HG02884 (cell line): ENCODE results near the gene ZNFX1.

Source experiments
- ATAC-seq: cut with Tn5 transposase; IDR thresholded peaks from one replicate; pipeline ENCODE4 v1.9.1; 2021; ENCODE audit warnings: mild to moderate bottlenecking, moderate library complexity; ENCODE audit not compliant: unreplicated experiment

The ZNFX1 gene

DNA sequence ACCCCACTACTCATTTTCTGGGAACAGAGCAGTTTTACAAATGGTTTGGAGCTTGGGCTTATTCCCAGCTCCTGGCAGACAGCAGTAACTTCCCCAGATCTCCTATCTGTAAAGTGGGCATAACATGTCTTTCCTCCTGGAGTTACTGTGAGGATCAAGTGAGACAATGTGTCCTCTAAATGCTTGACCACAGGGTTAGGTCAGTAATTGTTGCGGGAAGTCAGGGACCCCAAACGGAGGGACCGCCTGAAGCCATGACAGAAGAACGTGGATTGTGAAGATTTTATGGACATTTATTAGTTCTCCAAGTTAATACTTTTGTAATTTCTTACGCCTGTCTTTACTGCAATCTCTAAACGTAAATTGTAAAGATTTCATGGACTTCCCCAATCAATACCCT is 15.3 kb upstream of the ZNFX1 start:
- no peak for ATAC-seq

DNA sequence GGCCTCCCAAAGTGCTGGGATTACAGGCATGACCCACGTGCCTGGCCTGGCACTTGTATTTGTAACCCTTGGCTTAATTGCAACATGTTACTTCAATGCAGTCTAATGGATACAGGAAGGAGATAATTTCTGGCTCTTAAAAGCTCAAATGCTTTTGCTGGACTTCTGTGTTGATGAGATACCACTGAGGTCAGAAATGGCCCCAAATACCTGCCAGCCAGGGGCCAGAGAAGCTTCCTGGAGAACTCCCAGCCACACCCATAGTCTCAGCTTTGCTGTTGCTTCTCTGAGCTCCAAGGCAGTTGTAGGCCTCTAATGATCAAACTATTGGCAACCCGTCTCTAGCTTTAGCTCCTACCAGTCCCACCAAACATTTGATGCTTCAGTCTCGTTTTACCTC is 14.2 kb upstream of the ZNFX1 start:
- ATAC-seq, result no peak

DNA sequence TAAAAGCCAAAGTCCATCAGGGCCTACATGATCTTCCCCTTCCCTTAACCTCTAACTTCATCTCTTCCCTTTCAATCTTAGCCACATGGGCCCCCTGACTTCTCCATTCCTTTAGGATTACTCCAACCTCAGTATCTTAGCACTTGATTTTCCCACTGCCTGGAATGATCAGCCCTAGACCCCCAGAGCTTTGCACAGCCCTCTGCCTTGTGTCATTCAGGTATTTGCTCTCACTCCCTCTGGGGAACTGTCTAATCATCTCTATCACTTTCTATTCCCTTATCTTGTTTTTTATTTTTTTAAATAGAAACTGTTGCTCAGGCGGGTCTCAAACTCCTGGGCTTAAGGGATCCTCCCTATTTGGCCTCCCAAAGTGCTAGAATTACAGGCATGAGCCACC is 13.3 kb upstream of the ZNFX1 start:
- no peak for ATAC-seq

DNA sequence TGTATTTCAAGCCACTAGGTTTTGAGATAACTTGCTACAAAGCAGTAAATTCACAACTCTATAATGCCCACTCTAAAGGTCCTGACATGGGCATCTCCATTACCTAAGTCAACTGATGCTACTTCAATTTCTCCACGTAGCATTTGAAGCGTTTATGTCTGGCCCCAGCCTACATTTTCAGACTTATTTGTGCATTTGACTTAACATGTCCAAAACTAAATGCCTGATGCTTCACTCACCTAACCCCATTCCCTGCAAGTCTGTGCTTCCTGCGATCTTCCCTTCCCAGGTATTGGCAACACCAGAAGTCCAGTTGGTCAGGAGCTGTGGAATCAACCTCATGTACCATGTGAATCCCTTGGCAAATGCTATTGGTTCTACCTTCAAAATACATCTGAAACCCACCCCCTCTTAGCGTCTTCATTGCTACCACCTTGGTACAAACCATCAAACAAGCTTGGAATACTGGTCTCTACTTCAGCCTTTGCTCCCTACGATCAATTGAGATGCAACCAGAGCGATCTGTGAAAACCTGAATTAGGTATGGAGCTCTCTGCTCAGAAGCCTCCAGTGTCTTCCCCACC is 12.8 kb upstream of the ZNFX1 start:
- no peak for ATAC-seq

DNA sequence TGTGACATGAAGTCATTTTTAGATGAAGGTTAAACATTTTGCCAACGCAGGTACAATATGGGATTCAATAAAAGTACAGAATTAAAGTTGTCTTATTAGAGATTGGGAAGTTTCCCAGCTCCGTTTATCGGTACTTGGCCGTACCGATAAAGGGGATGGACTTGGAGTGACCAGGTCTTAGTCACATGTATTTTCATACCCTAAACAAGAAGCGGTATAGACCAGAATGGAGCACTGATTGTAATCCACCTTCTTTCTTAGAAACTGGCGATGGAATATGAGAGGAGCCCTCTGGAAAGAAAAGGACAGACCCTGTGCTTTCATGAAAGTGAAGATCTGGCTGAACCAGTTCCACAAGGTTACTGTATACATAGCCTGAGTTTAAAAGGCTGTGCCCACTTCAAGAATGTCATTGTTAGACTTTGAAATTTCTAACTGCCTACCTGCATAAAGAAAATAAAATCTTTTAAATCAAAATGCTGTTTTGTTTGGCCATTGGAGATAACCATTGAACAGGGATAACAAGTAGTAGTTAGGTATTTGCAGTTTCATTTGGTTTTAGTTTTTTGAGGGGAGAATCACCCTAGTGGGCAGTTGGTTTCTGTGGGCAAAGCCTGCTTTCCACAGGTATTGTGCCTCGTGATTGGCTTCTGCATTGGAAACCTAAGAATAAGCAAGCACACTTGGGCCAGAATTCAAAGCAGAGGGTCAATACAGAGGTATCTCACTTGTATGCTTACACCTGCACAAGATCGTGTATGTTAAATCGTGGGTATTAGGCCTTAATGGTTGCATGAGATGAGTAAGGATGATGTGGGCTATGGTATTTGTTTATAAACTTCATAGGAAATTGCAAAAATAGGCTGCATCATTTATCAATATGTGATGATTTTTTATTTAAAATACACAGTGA is 11.2 kb upstream of the ZNFX1 start:
- ATAC-seq, result no peak

DNA sequence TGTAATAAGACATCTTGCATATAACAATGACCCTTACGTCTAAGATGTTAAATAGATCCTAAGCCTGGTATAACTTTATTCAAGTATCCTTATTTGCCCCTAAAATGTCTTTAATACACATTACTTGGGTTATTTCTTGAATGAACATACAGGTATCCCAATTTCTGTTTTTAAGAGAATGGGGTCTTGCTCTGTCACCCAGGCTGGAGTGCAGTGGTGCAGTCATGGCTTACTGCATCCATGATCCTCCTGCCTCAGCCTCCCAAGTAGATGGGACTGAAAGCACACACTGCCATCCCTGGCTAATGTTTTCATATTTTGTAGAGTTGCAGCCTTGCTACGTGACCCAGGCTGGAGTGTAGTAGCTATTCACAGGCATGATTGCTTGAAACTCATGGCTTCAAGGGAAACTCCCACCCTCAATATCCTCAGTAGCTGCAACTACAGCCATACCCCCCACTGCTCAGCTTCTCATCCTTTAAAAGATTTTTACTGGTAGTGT is 10.4 kb upstream of the ZNFX1 start:
- ATAC-seq, result no peak

DNA sequence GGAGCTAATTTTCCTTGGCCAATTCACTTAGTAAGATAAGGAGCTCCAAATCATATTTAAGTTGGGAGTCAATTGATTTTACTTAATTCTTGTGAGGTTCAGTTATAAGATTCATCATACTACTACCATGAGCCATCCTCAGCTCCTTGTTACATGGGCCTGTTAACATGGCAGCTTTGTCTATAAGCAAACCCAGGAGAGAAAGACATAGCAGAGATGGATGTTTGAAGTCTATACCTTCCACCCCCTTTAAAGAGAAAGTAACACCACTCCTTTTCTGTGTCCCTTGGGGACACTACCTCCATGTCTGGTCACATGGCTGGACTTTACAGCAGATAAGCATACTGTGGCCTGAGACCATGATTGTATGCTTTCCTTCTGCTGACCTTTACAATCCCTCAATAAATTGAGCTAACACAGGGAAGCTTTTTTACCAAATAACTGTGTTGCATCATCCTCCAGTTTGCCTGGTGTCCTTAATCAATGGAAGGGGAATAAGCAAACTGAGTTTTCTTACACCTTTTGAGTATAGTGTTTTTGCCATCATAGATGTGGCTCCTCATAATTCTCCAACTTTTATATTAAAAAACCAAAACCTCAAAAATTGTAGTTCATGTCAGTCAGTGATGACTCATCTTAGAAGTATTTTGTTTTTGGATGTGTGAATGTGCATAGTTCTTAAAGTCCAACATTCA is 9.8 kb upstream of the ZNFX1 start:
- ATAC-seq, result no peak

DNA sequence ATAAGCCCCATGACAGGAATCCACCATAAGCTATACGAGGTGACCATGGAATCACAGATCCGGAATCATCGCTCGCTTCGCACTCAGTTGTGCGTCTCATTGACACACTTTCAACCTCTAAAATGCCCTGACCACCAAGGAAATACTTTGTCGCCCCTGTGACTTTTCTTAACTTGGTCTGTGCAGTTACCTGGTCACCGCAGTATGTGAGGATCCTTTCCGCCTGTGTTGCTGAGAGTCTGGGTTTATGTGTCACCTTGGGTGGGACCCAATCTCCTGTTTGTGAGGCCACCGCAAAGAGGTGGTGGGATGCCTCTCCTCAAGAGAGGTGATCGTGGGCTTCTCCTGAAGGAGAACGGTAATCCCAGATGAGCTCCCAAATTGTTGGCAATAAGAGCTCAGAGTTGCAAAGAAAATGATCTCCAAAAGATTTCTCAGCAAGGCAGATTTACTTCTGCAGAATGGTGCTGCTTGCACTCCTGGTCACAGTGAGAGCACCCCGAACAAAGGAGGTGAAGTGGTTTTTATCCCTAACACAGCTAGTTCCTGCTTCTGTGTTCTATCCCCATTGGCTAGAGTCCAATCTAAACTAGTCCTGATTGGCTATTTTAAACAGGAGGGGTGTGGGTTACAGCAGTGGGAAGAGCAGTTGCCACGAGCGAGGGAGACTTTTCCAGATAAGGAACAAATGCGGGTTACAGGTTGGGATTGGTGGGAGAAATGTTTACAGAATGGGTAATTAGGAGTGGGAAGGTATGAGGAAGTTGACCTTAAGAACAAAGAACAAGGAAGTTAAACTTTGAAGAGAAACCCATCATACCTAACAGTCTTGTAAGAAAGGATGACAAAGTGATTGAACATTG is 9.1 kb upstream of the ZNFX1 start:
- no peak for ATAC-seq

DNA sequence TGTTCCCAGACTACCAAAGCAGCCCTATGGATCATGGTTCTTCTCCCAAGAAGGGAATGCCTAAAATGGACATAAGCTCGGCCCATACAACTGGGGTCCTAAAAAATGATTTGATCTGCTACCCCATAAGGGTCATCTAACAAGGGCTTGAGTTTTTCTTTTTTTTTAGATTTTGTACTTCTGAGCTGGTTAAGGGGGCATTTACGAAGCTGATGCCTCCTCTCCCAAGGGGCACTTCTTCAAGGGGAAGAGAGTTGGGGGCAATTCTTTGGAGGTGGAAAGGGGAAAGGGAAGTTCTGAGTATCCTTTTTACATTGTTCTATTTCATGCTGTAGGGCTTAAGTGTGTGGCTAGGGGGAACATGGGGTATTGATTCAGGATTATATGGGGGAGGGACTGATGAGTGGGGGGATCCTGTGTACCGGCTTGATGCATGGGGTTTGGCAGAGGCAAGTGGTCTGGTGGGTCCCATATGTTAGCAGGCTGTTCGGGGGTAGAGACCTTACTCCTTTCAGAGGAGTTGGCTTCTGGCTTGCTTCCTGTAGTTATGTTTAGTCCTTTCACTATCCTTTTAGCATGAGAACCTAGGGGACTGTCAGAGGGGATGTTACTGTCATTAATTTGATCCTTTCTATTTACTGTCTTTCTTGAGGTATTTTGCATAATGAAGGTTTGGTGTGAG is 8.1 kb upstream of the ZNFX1 start:
- ATAC-seq, result no peak

DNA sequence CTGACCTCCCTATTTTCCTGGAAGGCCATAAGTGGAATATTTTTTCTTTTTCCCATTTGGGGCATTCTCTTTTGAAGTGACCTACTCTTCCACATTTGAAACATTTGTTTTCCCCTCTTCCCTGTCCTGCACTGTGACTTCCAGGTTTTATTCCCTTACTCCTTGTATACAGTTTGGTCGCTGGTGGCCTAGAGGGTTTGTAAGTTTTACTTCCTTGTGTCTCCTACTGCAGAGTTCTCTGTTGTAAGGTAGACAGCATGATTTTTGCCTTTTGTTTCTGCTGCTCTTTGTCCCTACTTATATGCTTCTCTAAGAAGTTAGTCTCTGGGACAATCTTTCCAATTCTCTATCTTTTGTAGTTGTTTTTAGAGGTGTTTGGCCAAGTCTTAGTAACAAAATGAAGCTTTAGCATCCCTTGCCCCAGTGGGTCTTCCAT is 7.4 kb upstream of the ZNFX1 start:
- no peak for ATAC-seq

DNA sequence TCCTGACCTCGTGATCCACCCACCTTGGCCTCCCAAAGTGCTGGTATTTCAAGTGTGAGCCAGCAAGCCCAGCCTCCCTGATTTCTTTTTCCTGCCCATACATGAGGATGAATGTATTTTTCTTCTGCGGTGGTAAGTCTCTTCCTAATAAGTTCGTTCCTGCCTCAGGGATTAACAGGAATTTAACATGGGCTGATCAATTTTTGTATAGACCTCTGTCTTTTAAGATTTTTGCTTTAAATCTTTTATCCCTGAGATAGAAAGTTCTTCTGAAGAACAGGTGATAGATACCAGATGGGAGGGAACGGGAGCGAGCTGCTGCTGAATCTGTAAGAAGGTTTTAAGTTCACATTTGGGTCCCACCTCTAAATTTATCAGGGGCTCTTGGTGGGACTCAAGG is 7.0 kb upstream of the ZNFX1 start:
- ATAC-seq, result no peak

DNA sequence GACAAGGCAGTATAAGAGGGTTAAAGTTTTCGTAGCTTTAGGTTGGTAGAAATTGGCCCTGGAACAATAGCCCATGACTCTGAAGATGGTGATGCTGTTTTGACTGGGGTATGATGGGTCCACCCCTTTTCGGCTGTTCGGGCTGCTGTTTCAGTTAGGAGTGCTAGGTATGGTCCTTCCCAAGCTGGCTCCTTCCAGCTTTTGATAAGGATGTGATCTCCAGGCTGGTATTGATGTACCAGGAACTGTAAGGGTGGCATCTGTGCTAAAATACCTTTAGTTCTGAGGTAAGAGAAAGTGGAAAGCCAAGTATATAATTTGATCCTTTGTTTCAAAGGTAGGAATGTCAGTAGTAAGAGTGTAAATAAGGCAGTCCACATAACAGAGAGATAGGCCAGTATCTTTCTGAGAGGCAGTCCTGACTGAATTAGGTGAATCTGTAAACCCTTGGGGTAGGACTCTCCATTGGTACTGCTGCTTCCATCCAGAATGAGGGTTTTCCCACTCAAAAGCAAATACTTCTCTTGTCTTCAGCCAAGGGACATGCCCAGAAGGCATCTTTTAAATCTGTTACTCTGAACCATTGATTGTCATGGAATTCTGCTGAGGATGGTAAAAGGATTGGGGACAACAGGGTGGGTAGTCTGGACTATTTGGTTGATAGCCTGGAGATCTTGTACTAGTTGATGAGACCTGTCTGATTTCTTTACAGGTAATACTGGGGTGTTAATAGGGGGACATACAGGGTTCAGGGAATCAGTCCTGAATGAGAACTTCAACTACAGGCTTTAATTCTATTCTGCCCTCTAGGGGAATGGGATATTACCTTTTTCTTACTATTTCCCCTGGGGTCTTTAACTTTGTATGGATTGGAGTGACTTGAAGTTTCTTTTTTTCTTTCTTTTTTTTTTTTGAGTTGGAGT is 6.1 kb upstream of the ZNFX1 start:
- ATAC-seq, result no peak

DNA sequence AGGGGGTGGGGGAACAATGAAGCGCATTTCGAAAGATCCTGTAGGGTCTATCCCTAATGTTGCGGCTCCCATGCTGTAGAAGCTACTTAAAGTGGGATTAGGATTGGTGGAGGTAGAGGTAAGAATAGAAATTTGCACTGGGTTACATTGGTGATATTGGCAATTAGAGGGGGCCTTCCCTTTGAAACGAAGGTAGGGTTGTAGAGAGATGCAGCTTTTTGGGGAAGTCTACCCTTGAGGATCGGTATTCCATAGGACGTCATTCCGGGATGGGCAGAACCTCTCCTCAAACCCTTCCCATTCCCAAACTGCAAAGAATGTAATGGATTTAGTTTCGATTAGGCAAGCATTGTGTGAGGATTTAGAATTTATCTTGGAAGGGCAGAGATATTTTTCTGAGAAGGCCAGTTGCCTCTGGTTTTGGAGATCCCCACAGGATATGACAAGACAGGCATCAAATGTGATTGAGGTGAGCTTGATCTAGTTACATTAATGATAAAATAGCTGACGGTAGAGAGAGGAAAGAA is 5.4 kb upstream of the ZNFX1 start:
- no peak for ATAC-seq

DNA sequence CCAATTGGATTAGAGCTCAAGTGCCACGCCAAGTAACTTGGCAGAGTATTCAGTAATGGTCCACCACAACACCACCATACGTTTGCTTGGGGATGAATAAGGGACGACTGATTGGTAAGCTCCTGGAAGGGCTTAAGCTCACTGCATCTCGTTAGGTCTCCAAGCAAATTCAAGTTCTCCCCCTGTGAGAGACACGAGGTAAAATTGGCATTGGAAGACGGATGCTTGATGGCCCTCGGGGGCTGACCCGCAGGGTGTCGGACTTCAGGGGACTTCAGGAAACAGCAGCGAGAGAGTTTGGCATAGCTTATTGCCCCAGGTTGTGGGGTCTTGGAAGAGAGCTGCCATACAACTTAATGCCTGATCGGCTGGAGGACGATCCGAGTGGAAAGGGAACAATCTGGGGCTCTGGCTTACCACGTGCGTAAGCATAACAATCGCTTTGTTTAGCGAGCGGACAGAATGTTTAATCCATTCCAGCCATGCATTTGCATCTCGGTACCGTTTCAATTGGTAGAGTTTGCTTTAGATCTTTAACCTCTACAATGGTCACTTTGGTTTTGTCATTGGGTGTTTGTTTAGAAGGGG is 4.8 kb upstream of the ZNFX1 start:
- no peak for ATAC-seq

DNA sequence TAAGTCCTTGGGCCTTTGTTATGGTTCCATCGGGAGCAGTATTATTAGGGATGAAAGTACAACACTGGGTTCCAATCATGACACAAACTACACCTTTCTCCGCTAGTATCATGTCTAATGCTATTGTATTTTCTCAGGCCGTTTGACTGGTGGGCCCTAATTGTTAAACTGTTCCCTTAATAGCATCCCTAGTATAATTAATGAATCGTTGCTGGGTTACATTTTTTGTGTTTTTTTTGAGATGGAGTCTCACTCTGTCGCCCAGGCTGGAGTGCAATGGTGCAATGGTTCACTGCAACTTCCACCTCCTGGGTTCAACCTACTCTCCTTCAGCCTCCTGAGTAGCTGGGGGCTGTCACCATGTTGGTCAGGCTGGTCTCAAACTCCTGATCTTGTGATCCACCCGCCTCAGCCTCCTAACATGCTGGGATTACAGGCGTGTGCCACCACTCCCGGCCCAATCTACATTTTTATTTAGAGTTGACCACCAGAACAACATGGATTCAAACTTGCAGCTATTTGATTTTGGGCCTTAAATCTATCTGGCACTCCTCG is 4.1 kb upstream of the ZNFX1 start:
- no peak for ATAC-seq

DNA sequence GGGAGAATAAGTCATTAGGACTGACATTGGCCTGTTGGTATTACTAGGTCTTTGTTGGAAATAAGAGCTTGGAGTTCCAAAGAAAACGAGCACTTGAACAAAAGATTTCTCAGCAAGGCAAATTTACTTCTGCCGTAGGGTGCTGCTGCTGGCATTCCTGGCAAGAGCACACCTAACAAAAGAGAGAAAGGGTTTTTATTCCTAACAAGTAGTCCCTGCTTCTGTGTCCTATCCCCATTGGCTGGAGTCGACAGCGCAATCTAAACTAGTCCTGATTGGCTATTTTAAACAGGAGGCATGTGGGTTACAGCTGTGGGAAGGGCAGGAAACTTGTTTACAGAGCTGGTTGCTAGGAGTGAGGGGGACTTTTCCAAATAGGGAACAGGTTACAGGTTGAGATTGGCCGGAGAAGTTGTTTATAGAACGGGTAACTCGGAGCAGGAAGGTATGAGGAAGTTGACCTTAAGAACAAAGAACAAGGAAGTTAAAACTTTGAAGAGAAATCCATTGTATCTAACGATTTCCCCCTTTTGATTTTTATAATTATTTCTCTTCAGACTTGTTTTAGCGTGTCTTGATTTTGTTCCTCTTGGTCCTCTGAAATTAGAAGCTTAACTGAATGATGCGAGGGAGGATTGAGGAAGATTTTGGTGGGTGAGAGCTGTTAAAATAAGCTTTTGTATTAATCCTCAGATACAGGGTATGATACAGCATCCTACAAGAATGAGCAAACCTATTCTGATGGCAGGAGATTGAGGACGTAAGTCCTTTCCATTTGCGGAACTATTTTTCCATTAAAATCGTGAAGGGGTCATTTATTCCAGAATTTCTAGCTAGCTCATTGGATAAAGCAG is 3.4 kb upstream of the ZNFX1 start:
- ATAC-seq, result no peak

DNA sequence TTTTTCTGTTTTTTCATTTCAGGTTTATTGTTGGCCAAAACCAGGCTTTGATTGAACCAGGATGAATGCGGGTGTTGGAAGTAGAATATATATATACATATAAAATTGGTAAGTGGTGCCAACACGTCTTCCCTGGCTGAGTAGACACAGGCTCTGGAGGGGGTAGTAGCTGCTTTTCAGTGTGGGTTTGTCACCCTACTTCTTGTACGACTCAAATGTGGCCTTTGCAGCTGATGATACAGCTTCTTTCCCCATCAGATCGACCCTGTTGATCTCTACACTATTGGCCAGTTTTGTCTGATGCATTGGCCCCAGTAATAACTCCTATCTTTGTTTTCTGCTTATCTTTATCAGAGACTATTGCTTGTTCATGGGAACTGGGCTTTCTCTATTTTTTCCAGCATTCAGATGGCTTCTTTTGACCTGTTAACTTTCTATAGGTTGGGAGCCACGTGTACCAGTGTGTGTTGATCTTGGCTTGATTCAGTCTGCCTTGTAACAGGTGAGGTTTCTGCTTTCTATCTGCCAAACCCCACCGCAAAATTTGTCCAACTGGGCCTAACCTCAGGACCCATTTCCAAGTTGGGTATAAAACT is 2.7 kb upstream of the ZNFX1 start:
- ATAC-seq, result no peak
